ENCODE measurements around the gene SLC30A4.

Gene SLC30A4

DNA sequence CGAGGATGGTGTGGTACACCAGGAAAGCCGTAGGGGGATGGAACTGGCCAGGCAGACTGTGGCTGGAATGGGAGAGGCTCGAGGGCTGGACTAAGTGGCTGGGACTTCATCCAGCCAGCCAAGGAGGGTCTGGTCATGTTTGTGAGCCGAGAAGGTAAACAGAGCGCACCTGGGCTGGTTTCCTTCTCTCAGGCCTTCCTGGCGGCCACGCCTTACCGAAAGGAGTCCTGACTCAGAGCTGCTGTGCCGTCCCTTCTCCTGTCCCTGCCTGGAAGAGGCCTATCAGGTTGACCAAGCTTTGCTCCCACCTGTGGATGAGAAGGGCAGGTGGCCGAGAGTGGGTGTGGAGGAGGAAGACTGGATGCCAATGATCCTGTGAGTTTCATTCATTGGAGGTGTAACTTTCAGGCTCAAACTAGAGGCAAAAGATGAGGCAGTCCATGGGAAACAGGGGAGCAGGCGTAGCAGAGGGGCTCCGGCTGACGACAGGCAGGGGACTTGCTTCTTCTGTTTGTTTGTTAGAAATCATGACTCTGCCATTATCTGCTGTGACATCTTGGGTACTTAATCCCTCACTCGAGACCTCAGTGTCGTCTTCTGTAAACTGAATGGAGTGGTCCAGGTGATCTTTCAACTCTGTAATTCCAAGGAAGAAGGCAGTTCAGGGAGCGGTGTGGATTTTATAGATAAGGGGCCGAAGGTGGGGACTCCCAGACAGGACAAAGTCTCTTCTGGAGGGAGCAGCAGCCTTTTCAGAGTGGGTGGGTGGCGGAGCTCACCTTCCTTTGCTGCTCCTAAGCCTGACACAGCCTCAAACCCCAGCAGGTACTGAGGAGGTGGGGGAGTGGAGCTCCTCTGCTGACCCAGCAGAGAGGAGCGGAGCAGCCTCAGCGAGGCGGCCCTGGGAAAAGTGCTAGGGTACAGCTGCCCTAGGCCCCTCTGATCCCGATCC, 72.4 kb downstream of the SLC30A4 start:
- DNase-seq (ENCODE audit: low spot score), result no peak

DNA sequence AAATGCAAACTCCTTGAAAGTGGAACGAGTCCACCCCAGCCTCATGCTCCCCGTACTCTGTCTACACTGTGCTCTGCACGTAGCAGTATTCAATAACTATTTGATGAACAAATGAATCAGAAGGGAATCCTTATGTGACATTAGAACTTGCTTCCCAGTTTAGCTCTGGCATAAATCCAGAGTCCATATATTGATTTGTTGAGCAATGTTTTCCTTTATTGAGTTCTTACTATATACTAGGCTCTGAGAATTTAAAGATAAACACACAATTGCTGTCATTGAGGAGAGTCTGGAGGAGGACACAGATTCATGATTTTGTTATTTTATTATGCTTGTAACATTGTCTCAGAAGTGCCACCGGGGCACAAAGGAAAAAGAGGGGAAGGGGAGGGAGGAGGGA, 73.2 kb downstream of the SLC30A4 start:
- no peak for DNase-seq (ENCODE audit: low spot score)

DNA sequence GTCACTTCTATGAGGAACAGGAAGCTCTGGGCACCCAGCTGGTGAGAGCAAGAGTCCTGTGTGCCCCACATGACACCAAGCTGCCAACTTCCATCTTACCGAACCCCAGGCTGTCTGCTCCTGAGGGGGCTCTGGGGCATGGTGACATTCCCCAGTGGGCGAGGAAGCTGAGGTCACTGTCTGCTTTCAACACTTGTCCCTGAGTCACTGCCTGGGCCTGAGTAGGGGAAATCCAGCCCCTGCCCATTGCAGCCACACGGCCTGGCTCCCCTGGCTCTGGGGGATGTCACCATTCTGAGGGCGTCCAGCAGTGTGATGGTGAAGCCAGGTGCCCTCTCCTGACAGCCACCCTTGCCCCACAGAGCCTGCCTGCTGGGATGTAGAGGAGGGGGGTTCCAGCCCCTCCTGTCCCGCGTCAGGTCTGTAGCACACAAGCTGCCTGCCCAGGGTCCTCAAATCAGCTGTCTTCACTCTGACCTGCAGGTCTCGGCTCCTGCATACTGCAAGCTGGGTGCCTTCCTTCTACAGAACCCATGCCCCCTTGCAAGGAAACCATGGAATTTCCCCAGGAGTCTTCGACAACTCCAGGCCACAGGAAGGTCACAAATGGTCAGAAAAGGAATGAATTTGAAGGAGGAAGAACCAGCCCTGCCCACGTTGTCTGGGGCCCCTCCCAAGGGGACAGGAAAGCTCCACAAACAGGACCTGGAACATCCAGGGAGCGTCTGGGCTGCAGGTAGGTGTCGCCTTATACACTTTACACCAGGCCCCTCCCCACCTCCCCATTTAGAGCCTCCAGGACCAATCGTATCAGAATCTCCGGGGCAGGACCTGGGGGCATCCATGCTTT, 74.3 kb downstream of the SLC30A4 start:
- DNase-seq (ENCODE audit: low spot score), result no peak

DNA sequence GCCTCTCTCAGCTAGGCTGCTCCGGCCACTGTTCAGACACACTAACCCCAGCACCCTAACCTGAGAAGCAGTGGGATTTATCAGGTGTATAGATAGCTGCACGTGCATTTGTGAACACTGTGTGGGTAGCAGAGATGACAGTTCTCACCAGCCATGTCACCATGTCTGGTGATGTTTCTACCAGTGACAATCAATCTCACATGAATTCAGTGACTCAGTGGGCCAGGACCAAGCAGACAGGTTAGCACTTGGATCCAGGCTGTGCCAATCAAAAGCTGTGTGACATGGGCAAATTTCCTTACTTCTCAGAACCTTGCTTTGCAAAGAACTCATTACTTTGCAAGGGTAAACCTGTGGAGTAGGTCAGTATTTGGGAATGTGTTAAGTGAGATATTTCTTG, 78.9 kb downstream of the SLC30A4 start:
- DNase-seq (ENCODE audit: low spot score), result no peak

DNA sequence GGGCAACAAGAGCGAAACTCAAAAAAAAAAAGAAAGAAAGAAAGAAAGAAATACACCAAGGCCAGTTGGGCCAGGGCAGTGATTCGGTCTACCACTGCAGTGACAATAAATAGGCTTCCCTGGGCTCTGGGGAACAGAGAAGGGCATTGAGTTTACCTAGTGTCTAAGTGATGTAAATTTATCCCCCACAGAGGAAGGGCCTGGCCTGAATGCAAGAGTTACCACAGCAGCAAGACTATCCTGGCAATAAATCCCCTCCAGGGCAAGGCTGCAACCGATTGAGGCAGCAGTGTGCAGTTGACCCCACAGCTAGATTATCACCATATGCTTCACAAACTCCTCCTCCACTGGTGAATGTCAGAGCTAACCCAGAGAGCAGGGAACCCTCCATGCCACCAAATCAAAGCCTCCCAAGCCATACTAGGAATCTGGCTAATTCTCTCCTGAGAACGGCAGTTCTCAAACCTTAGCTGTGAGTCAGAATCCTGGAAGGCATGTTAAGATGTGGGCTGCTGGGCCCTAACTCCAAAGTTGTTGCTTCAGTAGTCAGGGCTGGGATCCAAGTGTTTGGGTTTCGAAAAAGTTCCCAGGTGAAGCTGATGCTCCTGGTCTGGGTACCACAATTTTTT, 79.9 kb downstream of the SLC30A4 start:
- DNase-seq (ENCODE audit: low spot score), result no peak

DNA sequence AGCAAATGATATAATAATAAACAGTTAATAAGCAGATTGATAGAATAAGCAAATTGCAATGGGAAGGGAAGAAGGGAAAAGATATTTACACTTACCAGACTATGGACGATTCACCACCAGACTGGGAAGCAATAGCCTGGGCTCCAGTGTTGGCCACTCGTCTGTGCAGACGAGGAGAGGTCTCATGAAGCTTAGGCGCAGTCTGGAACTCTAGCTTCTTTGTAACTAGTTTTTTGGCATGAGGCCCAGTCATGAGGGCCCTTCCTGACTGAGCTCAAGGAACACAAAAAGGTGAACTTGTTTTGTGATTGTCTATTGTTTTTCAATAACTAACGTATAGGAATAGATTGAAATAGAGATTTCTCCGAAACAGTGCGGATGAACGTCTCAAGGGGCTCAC, 80.9 kb downstream of the SLC30A4 start:
- no peak for DNase-seq (ENCODE audit: low spot score)

DNA sequence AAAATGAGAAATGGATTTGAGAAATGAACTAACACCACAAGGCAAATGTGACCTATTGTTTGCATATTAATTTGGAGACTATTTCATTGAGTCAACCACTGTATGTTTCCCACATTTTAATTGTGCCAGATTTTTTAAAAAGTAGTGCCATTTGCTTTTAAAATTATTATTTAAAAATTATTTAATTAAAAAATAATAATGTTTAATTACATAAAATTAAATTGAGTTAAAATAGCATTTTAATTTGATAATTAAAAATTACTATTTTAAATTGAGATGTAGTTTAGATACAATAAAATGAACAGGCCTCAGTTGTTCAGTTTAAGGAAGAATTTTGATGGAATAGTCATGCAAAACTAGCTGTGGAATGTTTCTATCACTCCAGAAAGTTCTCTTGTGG, 81.5 kb downstream of the SLC30A4 start:
- DNase-seq (ENCODE audit: low spot score), result no peak

DNA sequence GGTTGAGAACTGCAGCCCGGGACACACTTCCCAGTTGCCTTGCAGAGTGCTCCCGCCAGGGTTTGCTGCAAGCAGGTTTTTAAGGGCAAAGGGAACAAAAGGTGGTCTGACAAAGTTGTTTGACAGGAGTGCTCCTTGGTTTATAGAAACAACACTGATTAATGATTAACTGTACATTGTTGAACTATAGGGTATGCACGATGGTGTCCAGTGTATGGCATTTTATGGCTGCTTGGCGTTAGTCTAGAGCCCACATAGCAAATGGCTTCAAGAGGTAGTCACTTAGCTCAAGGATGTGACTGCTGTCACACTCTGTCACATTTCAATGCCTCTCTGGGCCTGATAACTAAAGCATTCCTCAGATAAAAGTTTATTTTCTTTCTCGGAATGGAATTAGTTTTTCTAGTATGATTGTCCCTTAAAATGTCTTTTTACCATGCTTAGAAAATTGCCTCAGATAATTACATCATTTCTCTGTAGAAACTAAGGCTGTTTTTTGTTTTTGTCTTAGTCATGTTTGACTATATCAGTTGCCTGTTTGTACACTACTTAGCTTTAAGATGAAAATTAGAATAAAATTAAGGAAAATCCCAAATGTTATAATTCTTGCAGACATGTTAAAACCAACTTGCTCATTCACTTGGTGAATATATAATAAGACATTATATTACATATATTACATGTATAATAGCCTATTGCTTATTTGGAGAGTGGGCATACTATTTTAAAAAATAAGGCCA, 82.9 kb downstream of the SLC30A4 start:
- DNase-seq (ENCODE audit: low spot score), result no peak

DNA sequence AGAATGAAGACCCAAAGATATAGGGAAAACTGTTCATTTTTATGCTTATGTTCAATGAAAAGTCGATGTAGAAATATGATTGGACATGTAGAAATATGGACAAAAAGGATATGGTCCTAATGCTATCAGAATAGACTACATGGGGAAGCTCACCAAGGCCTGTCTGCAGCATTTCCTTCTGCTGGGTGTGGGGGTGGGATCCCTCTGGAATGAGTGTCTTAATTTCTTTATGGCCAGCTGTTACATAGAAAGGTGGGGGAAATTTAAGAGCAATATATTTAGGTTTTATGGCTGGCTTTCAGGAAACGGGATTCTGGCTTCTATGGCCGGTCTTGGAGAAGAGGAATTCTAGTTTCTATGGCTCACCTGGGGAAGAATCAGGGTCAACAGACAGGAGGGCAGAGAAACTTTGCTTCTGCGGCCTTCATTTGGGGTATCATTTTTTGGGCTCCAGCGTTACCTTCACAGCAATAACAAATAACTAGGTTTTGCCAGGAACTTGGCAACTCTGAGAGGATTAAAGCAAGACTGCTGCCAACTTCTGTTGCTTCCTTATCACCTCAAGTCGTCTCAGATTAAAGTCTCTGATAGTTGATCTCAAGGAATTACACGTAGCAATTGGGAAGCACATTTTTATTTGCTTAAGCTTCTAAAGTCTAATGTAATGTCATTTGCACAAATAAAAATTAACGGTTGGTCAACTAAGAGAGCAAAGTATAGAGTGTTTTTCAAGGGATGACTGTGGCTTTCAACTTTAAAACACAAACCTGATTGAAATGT, 87.2 kb downstream of the SLC30A4 start:
- DNase-seq (ENCODE audit: low spot score), result no peak

DNA sequence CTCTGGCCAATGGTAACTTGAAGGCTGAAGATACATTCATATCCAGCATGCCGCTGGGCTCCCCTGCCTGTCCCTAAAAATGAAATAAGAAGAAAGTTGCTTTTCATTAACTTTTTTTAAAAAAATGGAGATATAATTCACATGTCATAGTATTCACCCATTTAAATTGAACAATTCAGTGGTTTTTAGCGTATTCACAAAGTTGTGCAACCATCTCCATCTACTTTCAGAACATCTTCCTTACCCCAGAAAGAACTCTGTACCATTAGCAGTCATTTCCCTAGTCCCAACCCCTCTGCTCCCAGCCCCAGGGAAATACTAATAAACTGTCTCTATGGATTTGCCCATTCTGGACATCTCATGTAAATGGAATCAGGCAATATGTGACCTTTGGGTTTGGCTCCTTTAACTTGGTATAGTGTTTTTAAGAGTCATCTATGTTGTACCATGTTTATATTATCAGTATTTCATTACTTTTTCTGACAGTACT, 88.4 kb downstream of the SLC30A4 start:
- no peak for DNase-seq (ENCODE audit: low spot score)

DNA sequence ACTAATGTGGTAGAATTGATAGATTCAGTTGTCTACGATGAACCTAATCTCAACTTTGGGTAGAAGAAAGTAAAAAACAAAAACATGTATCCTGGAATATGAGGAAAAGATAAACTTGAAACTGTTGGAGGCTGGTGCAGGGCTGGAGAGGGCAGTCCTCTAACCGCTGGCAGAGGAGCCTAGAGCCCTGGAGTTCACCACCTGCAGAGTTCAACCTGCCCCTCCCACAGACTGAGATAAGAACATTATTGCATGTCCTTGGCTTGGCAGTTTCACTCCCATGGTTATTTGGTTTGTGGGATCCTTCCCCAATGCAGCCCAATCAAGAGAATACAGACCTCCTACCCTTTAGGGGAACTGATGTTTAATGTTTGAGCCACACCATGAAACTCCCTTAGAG, 91.0 kb downstream of the SLC30A4 start:
- no peak for DNase-seq (ENCODE audit: low spot score)

DNA sequence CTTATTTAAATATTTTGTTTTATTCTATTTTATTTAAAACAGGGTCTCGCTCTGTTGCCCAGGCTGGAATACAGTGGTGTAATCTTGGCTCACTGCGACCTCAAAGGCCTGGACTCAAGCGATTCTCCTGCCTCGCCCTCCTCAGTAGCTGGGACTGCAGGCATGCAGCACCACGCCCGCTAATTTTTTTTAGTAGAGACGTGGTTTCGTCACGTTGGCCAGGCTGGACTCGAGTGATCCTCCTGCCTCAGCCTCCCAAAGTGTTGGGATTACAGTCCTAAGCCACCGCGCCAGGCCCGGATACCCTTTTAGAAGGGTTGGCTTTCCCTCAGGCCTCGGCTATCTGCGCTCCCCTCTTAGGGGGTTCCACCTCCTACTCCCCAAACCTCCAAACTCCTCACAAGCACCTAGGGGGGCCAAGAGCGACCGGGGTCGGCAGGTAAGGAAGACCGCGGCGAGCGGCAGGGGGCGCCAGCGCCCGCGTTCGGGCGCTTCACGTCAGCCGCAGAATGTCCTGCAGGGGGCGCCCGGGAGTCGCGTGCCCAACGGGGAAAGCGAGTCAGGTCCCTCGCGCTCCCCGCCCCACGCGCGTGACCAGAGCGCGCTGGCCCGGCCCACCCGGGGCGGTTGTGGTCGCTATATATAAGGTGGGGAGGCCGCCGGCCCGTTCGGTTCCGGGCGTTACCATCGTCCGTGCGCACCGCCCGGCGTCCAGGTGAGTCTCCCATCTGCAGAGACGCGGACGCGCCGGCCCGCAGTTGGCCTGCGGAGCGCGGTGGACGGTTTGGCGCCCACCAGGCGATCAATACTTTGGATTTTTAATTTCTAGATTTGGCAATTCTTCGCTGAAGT, 92.4 kb downstream of the SLC30A4 start:
- peak; percentile 78 for DNase-seq (ENCODE audit: low spot score)
